Measurements from ENCODE around the gene S100G.

DNA sequence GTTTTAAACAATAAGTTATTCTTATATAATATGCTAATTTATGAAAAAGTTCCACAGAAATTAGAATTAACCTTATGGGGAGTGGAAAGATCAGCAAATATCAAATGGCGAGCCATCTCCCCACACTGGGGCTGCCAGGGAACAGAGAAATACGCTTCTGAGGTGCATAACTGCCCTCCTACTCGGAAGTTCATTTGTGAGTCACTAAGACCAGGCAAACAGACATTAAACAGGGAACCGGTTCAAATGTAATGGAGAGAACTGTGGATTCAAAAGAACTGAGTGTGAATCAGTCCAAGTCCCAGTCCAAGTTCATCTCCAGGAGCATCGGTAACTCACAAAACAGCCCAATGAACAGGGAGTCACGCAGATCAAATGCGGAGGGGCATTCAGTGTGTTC lies 11.4 kb upstream of the S100G start:
- TF ChIP-seq CTCF (IDR thresholded peaks at IDR 0.05; ENCODE audit: low read depth, low read length) (no peak), EZH2phosphoT487 (IDR thresholded peaks at IDR 0.05; ENCODE audit: low read depth) (no peak)
